Uterus (tissue), 4 donors: ENCODE data around the gene GALNT11. TPM values are rescaled to one million over a fixed set of nuclear protein-coding genes. Genes with fewer than 3 reads are reported as not detected.
"Not testable (repeated sequence)": the region's sequence is repeated elsewhere in the genome, so short reads cannot be mapped to it uniquely, and the experiment has no call there.

Experiments
- DNase-seq, 2 donors: peaks; one replicate each; pipeline ENCODE4 v3.0.0-alpha.2; 2019 to 2020
- H3K27ac ChIP-seq, 2 donors: fragments of 200-600 bp; sonication (generic); 1 replicate in 1 of 2; 2 replicates in 1 of 2; pipeline ENCODE4 v1.5.1; 2016 to 2018
- H3K27me3 ChIP-seq, 2 donors: fragments of 200-600 bp; sonication (generic); one replicate each; pipeline ENCODE4 v1.5.1; 2018 to 2019; ENCODE audit warnings: control low read depth in 1 of 2
- H3K36me3 ChIP-seq, 2 donors: fragments of 200-600 bp; sonication (generic); one replicate each; pipeline ENCODE4 v1.5.1; 2019; ENCODE audit warnings: control low read depth in 1 of 2
- H3K4me1 ChIP-seq, 2 donors: fragments of 200-600 bp; sonication (generic); one replicate each; pipeline ENCODE4 v1.5.1; 2018 to 2019; ENCODE audit warnings: control low read depth in 1 of 2
- H3K4me3 ChIP-seq, 2 donors: fragments of 200-600 bp; sonication (generic); 1 replicate in 1 of 2; 2 replicates in 1 of 2; pipeline ENCODE4 v1.5.1; 2018 to 2019; ENCODE audit warnings: mild to moderate bottlenecking in 1 of 2
- H3K9me3 ChIP-seq, 2 donors: fragments of 200-600 bp; sonication (generic); one replicate each; pipeline ENCODE4 v1.5.1; 2019; ENCODE audit warnings: control low read depth in 1 of 2
- CTCF ChIP-seq, 4 experiments: fragments of 200-600 bp in 2 of 4; fragments of 450-650 bp in 2 of 4; sonication (generic) in 2 of 4; IDR thresholded peaks; one replicate each; pipeline ENCODE4 v1.5.1; 2016 to 2019; ENCODE audit warnings: antibody characterized with exemption in 4 of 4, mild to moderate bottlenecking in 2 of 4, moderate library complexity in 1 of 4
- POLR2A ChIP-seq, 2 donors: fragments of 450-650 bp; IDR thresholded peaks; one replicate each; pipeline ENCODE4 v1.6.1; 2016; ENCODE audit warnings: antibody characterized with exemption in 2 of 2, mild to moderate bottlenecking in 1 of 2, moderate library complexity in 1 of 2
- intact Hi-C: fragments of 100-400 bp; cut with DNase I; formaldehyde crosslinking; loops from one replicate; pipeline ENCODE4 v1.15.1; 2023; ENCODE audit warnings: low total_unique reads
- total RNA-seq, 4 donors: library from RNA; depleted of rRNA in 3 of 4; stranded (reverse); fragments of >200 nt in 3 of 4; gene quantifications; one replicate each; pipeline versions ENCODE4 v1.1.0 to v1.2.4, GENCODE V29; 2014 to 2023
- donor health status: DM: yes; HTN: yes; CAD: no.

The GALNT11 gene
- total RNA-seq, 4 donors from 2014 or later = 30.3 to 91.9 (median 34.4) TPM

GRCh38 chr7:152073352-152073751 lies 47.9 kb downstream of the GALNT11 start:
- no peaks in the 10 kb centered on the region for H3K36me3 ChIP-seq
- DNase-seq = no peak
- intact Hi-C loops = no loop called here
- H3K4me1 ChIP-seq = no peaks in the 10 kb centered on the region
- H3K27ac ChIP-seq = no peak overlapping the region
- no peak for TF ChIP-seq CTCF (IDR thresholded peaks at IDR 0.05)
- no peak for TF ChIP-seq POLR2A (IDR thresholded peaks at IDR 0.05)
- H3K9me3 ChIP-seq = no peaks in the 10 kb centered on the region
- no peaks in the 10 kb centered on the region for H3K27me3 ChIP-seq
- H3K4me3 ChIP-seq = no peak overlapping the region

GRCh38 chr7:152074673-152075072 lies 49.2 kb downstream of the GALNT11 start:
- Histone ChIP-seq H3K4me3 (no peak overlapping the region), H3K27me3 (no peaks in the 10 kb centered on the region), H3K9me3 (no peaks in the 10 kb centered on the region), H3K4me1 (no peaks in the 10 kb centered on the region), H3K27ac (no peak overlapping the region), H3K36me3 (no peaks in the 10 kb centered on the region)
- intact Hi-C loops = no loop called here
- no peak for DNase-seq
- no peak for TF ChIP-seq CTCF (IDR thresholded peaks at IDR 0.05)
- no peak for TF ChIP-seq POLR2A (IDR thresholded peaks at IDR 0.05)

- H3K9me3 ChIP-seq, intact Hi-C loops, H3K4me1 ChIP-seq, DNase-seq, H3K36me3 ChIP-seq, H3K27me3 ChIP-seq, H3K27ac ChIP-seq, H3K4me3 ChIP-seq: not testable (repeated sequence)
Observed at GRCh38 chr7:152075379-152075778, 49.9 kb downstream of the GALNT11 start.

GRCh38 chr7:152076324-152076821 lies 50.9 kb downstream of the GALNT11 start:
- Histone ChIP-seq H3K4me1 (no peaks in the 10 kb centered on the region), H3K36me3 (no peaks in the 10 kb centered on the region), H3K27me3 (no peaks in the 10 kb centered on the region), H3K27ac (no peak overlapping the region), H3K9me3 (no peaks in the 10 kb centered on the region), H3K4me3 (no peak overlapping the region)
- TF ChIP-seq CTCF (IDR thresholded peaks at IDR 0.05) = no peak
- no peak for DNase-seq
- intact Hi-C loops = no loop called here

- DNase-seq = no peak
- no peak overlapping the region for H3K4me3 ChIP-seq
- intact Hi-C loops = no loop called here
- H3K27me3 ChIP-seq = no peaks in the 10 kb centered on the region
- no peaks in the 10 kb centered on the region for H3K9me3 ChIP-seq
- TF ChIP-seq CTCF (IDR thresholded peaks at IDR 0.05) (no peak), POLR2A (IDR thresholded peaks at IDR 0.05) (no peak)
- no peaks in the 10 kb centered on the region for H3K4me1 ChIP-seq
- no peaks in the 10 kb centered on the region for H3K36me3 ChIP-seq
- H3K27ac ChIP-seq = no peak overlapping the region
Observed at GRCh38 chr7:152076940-152077933, 51.8 kb downstream of the GALNT11 start.
